Right ventricle myocardium superior (tissue), 1 donor: ENCODE results near the gene MTUS2. TPM values are rescaled to one million over a fixed set of nuclear protein-coding genes. Genes with fewer than 3 reads are reported as not detected.

Experiments used
- ATAC-seq: fragments of 200-7000 bp; cut with Tn5 transposase; one replicate; pipeline ENCODE4 v1.9.1; 2020; ENCODE audit warnings: mild to moderate bottlenecking; ENCODE audit not compliant: poor library complexity
- DNase-seq: peaks from one replicate; pipeline ENCODE4 v3.0.0-alpha.2; 2020
- intact Hi-C: fragments of 100-400 bp; cut with DNase I; formaldehyde crosslinking; loops from one replicate; pipeline ENCODE4 v1.11.2; 2022
- long read RNA-seq: library from polyadenylated mRNA; unstranded; transcript quantifications from one replicate; pipeline ENCODE4 v2.0.0, GENCODE V29; 2021
- total RNA-seq: library from RNA; stranded (reverse); fragmentation: NEBNext Ultra II Directional; extraction: Animal tissue kit (Norgen Biotek cat#: 25700); gene quantifications from one replicate; pipeline ENCODE4 v1.2.1, GENCODE V29; 2021
- donor health status: DM: no; HTN: yes; CAD: no; lungs with severe emphysema.

Gene MTUS2
- 118 TPM for total RNA-seq
- long read RNA-seq, transcript MTUS2-202 (9 exons, 1,793 nt), result major isoform, 193 of 245 reads
- long read RNA-seq, partial matches to known transcripts, result 4 of 245 reads
- long read RNA-seq, other reads (novel, unspliced or antisense), result 46 of 245 reads

DNA sequence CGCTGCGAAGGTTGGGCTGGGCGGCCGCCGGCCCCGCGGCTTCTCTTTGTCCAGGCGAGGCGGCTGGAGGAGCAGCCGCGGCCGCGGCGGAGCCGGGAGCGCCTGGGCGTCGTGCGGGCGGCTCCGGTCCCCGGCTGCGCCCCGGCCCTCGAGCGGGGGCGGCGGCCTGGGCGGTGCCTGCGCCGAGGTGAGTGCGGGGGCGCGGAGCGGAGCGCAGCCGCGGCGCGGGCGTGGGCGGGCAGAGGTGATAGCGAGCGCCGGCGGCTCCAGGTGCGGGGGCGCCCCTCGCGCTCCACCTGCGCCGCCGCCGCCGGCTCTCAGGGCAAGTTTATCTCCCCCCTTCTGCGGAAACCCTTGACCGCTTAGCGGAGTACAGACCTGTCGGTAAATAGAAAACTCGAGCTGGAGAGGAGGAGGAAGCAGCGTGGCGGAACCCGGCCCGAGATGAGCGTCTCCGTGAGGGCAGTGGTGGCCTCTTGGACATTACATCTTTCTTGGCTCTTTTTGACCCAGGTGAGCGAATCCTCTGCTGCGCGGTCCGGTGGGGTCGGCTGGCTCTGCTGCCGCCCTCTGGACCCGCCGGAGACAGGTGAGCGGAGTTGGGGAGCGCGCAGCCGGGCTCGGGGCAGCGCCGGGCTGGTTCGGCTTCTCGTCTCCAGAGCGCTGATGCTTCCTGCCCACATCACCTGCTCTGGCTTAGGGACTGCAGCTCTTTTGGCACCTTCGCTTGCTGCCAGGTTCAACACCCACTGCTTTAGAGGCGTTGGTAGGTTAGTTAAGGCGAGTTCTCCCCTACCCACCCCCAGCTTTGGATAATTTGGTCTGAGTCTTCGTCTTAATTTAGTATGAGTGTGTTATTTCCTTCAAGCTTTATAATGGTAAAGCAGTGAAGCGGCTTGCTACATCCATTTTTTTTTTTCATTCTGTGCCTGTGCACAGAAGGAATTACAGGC is at the start of gene MTUS2:
Gene MTUS2, plus strand, starts transcription at position 241 of the 953 bp plus-strand sequence.
- DNase-seq (no peak), ATAC-seq (peak; percentile 48)

DNA sequence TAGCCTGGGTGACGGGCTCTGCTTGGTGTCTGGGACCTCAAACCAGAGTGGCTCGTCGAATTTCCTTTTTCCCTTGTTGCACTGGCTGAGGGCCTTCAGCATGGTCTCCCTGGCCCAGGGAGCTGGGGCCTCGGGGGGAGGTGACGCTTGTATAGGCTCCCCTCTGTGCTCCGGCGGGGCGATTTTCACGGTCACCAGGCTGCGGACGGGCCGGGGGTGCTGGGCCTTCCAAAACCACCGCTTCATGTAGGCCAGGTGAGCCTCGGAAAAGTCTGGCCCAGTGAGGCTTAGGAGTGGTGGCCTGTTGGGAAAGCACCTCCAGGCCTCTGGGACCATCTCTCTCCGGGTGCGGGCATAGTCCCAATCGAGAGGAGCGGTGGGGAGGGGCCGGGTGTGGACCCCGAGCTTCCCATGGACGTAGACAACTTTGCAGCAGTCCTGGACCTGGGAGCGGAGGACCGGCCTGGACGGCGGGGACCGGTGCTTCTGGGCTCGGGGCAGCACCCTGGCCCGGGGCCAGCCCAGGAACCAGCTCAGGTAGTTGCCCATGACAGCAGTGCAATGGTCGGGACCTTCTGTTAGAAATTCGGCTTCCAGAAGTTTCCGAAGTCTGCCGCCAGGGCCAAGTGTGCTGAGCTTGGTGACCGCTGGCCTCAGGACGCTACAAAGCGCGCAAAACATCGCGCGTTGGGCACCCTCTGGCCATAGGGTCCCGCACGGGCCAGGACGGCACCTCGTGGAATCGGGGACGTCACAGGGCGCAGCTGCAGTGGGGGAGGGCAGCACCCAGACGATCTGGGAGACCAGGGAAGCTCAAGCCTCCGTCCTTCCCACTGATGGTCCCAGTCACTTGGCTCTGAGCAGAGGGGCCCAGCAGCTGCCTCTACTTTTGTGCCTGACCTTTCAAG is 41.6 kb upstream of the MTUS2 start:
- ATAC-seq, result no peak
- intact Hi-C loops, result no loop called here
- DNase-seq, result no peak

More for the DNA sequence above, at the start of gene MTUS2:
- intact Hi-C loops, result no loop called here

DNA sequence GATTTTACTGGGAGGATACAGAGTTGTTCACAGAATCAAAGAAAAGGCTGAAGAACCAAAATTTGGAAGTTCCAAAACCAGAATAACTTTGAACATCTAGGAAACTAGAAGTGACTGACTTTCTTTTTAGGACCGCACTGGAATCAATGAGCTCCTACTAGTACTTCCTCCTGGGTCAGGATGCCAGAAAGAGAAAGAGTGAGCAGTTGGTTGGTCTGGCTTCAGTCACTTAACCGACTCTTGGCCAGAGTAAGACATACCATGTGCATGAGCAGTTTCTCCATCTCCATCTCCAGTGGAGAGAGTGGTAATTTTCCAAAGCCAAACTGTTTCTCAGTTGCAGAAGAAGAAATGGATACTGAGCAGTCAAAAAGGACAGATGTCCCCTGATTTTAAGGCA is 27.1 kb upstream of the MTUS2 start:
- intact Hi-C loops, result loop anchor here (10.0 kb wide), 2 partner anchors 108 to 468 kb away; no protein-coding TSS in a partner anchor
- no peak for ATAC-seq

DNA sequence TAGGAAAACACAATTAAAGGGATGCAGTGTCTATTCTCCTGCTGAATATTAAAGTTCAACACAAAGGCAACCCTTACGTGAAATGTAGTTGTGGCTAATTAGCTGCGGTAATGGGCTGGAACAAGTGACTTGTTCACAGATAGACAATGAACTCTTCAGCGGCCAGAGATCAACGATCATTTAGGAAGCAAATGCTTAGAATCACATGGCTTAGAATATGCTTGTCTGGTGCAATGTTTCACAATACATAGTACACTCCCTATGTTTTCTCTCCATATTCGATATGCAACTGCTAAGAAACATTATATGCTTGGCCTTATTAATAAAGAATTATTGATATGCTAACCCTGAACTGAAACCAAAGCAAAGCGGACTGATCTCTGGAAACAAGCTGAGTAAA is 25.7 kb upstream of the MTUS2 start:
- no peak for ATAC-seq
- DNase-seq, result no peak
- intact Hi-C loops, result loop anchor here (10.0 kb wide), 2 partner anchors 110 to 470 kb away; no protein-coding TSS in a partner anchor

More for the DNA sequence above, 27.1 kb upstream of the MTUS2 start:
- no peak for DNase-seq

DNA sequence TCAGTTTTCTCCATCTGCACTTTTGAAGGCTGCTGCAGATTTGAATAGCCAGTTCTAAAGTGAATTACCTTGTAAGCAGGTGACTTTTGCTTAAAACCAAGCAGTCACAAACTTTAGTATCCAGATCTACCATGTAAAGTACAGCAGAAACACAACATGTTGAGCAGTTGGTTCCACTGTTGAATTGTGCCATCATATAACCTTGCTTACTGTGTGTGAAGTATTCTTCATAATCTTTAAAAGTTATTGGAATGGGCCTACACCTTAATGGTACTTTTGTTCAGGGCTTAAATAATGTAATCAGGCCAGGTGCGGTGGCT is 23.2 kb upstream of the MTUS2 start:
- DNase-seq, result no peak
- intact Hi-C loops, result loop anchor here (10.0 kb wide), 2 partner anchors 112 to 472 kb away; no protein-coding TSS in a partner anchor

DNA sequence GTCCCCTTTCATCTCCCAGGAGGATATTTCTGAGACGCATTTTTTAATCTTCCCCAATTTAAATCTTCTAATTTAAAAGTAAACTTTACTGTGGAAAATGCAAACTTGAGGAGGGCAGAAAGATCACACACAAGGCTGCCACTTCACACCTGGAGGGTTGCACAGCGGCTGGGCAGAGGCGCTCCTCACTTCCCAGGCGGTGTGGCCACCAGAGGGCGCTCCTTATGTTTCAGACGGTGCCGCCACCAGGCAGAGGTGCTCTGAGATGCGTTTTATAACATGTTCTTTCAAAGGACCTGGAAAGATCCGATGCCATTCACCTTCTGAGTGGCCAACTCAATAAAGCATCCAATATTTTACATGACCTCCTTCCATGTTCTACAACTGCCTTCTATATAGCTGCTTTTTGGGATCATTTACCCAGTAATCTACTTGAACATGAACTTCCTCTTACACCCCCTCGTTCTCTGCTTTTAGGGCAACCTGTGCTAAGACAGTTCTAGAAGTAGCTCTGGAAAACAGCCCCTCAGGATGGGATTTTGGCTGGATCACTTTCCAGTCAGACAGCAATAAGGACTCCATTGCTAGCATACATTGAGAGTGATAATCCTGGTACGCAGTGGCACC is 14.8 kb upstream of the MTUS2 start:
- intact Hi-C loops, result no loop called here
- ATAC-seq (peak; percentile 61), DNase-seq (peak; percentile 54)

More for the DNA sequence above, 23.2 kb upstream of the MTUS2 start:
- no peak for ATAC-seq

DNA sequence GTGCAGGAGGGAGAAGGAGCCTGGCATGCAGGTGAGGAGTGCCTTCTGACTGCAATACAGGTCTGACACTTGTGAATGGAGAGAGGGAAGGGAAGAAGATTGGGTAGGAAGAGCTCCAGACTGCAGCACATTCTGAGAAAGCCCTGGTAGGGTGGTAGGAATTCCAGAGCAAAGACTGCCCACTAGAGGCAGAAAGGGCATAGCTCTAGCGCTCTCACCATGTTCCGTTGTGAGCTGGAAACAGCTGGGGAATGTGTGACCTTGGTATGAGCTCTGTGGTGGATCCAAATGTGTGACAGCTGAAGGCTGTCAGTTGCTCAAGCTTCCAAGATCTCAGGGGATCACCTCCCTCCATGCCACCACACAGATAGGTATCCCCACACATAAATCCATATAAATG is 2.9 kb upstream of the MTUS2 start:
- DNase-seq (no peak), ATAC-seq (no peak)
- intact Hi-C loops, result loop anchor here (5.0 kb wide), 1 partner anchor 545 kb away; no protein-coding TSS in a partner anchor

DNA sequence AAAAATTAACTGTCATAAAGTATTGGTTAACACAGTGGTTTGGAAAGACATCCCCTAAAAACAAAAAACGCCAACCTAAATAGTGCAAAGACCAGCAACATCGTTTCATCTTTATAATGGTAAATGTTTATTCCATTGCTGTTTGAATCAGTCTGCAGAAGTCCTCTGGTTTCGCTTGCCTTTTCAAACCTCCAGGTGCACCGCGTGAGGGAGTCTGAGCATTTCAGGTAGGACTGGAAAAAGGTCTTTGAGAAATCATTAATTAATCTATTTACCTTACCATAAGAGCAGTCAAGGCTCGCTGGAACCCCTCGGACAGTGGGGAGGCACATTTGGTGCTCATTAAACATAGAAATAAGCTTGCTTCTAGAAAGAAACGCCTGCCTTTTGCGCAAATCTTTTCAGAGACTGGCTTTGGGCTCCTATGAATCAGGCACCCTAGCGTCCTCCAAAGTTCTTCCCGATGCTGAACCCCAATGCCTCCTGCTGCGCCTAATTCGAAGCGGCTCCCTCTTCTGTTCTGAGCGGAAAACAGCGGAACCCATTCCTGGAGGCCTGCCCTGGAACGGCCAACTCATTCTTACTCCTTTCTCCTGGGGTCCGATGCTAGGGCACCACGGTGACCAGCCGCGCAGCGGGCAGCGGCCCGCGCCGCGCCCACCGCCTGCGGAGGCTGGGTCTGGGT is 951 bp upstream of the MTUS2 start:
- peak; percentile 11 for ATAC-seq
- intact Hi-C loops, result loop anchor here (2.0 to 5.0 kb wide), 2 partner anchors 448 to 543 kb away; no protein-coding TSS in a partner anchor
- no peak for DNase-seq

DNA sequence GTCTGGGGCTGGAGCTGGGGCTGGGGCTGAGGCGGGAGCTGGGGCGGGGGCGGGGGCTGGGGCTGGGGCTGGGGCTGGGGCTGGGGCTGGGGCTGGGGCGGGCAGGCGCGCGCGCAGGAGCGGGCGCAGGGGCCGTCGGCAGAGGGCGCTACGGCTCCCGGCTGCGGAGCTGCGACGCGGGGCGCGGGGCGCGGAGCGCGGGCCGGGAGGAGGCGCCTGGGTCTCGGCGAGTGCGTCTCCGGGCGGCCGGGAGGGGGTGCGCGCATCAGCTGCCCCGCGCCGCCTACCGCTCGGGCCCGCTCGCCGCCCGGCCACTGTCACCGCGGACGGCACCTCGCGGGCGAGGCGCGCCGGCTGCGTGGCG is 422 bp upstream of the MTUS2 start:
- peak; percentile 95 for ATAC-seq
- peak; percentile 73 for DNase-seq
- intact Hi-C loops, result loop anchor here (2.0 to 5.0 kb wide), 2 partner anchors 447 to 543 kb away; no protein-coding TSS in a partner anchor

DNA sequence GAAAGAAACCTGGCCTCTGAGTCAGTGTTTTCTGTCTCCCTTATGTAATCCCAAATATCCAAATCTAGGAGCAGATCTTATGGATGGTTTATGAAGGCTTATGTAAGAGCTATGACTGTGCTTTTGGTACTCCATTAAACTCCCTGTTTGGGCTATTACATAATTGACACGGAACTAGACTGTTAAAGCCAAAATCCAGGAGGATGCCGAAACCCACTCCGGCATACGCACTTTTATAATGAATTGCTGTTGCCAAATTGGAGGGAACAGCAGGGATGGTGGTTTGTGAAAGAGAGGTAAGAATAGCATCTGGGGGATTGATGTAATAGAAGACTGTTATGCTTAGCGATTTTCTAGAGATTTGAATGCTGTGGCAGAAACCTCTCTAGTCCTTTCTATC is 2.0 kb downstream of the MTUS2 start:
- DNase-seq, result no peak
- intact Hi-C loops, result no loop called here
- no peak for ATAC-seq

DNA sequence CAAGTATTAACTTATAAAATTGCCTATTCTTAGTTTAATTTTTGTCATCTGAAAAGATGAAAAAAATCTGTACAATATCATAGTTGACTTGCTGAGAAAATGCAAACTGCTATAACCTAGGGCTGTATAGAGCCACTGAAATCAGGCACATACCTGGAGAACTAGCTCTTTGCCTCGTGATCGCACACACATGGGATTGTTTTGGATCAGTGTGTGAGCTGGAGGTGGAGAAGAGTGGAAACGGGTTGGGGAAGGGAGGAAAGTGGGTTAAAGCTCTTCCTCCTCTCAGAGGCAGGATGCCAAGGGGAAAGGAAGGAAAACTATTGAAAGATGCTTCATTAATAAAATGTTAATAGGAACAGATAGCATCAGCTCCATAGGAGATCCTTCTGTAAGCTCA is 2.7 kb downstream of the MTUS2 start:
- ATAC-seq, result no peak
- intact Hi-C loops, result no loop called here

DNA sequence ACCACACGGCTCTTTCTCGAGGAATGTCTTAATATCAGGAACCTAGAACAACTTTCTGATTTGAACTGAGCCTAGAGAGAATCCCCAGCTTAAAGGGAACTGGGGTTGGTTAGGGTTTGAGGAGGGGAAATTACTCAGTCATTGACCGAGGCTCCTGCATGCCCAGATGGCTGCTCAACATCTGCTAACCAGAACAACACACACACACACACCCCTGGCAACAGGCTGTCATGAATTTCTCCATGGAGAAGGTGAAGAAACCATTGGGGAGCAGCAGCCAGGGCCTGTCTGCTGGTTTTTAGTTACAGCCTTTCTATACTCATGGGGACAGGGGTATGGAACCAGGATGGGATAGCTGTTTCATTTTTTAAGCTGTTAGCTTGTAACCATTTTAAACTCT is 5.2 kb downstream of the MTUS2 start:
- intact Hi-C loops, result no loop called here
- ATAC-seq, result no peak
- no peak for DNase-seq

More for the DNA sequence above, 2.7 kb downstream of the MTUS2 start:
- DNase-seq, result no peak

DNA sequence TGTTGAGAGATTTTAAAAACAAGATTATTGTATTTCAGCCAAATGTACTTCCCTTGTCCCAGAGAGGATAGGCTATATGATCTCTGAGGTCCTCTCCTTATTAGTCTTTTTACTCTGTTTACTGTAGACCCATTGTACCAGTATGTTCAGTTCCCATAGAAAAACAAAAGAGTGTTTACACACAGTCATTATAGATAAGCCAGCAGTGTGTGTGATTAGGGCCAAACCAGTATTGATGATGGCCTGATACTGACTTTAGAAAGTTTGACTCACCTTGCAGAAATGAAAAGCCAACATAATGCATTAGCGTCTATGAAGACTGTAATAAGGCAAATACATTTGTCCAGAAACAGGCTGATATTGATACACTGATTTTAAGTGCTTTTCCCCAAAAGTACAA is 6.2 kb downstream of the MTUS2 start:
- intact Hi-C loops, result no loop called here

DNA sequence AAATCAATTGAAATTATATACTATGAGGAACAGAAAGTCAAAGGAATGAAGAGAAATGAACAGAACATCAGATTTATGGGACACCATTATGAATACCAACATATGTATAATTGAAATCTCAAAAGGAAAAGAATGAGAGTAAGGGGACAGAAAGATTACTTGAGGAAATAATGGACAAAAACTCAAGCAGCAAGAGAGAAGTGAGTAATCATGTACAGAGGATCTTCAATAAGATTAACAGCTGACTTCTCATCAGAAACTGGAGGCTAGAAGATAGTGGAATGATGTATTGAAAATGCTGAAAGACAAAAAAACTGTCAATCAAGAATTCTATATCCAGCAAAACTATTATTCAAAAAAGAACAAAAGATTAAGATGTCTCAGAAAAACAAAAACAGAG is 10.4 kb downstream of the MTUS2 start:
- ATAC-seq (no peak), DNase-seq (no peak)
- intact Hi-C loops, result no loop called here

More for the DNA sequence above, 6.2 kb downstream of the MTUS2 start:
- DNase-seq (no peak), ATAC-seq (no peak)

DNA sequence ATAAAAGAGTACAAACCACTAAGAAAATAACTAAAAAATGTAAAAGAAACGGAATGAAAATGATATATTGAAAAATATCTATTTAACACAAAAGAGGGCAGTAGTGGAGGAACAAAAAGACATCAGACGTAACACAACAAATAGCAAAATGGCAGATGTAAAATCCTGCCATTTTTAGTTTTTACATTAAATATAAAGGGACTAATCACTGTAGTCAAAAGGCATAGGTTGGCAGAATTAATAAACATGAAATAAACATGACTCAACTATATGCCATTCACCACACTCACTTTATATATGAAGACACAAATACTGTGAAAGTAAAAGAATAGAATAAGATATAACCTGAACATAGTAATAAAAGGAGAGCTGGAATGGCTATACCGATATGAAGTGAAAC is 11.0 kb downstream of the MTUS2 start:
- no peak for ATAC-seq
- intact Hi-C loops, result no loop called here
- DNase-seq, result no peak

DNA sequence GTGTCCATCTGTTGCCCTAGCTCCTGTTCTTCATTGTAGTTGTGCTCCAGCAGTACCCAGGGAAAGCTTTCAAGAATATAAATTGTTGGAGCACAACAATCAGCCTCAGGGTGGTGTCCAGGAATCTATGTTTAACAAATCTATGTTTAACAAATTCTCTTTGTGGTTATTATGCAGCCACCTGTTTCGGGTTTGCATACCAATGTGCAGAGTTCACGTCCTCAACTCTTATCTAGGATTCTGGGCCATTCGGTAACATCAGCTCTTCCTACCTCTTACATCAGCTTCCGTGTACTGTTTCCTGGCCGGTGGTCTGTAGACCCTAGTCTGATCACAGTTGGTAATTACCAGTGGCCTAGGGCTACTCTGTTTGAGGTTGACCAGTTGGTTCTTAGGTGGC is 17.0 kb downstream of the MTUS2 start:
- ATAC-seq (no peak), DNase-seq (no peak)
- intact Hi-C loops, result no loop called here

DNA sequence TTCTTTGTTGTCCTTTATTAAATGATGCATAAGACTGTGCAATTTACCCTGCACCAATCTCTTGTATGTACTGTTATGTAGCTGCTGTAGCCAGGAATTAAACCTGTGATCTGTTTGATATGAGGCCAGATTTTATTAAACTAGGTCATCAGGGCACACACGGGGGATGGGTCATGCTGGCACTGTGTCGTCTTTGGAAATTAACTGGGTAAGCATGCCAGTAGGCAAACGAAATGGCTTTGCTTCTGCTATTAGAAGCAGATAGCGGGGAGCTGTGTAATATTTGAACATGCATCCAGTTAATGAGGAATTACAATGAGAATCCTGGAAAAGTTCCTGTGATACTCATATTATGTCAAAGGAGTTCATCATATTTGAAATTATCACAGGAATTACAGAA is 23.5 kb downstream of the MTUS2 start:
- DNase-seq, result no peak
- peak; percentile 80 for ATAC-seq
- intact Hi-C loops, result no loop called here

DNA sequence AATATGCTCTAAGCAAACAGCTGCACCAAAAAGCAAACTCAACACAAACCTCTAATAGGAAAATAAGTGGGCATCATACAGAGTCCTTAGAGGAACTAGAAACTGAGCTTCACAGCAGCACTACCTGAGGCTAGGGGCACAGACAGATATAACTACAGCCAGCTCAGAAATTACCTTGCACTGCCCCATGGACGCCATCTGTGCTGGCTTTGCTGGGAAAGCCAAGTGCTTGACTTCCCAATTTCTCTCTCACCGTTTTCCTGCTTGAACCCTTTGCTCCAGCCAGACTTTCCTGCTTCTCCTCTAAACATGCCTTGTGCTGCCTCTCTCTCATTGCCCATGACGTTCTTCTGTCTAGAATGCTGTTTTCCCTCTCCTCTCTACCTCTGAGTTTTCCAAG is 29.3 kb downstream of the MTUS2 start:
- DNase-seq (no peak), ATAC-seq (no peak)
- intact Hi-C loops, result no loop called here
